Keratinocyte (primary cell): Measurements from ENCODE around the gene SMYD2.

Experiments
- EZH2 ChIP-seq: IDR thresholded peaks from one replicate; pipeline ENCODE4 v1.6.1; 2012; ENCODE audit warnings: inconsistent platforms, mild to moderate bottlenecking, low read length, moderate library complexity
- TF ChIP-seq, protein P1 (sequence below), 3 experiments: IDR thresholded peaks in 1 of 3; conservative IDR thresholded peaks in 1 of 3; optimal IDR thresholded peaks in 1 of 3; 2 replicates in 2 of 3; 3 replicates in 1 of 3; pipeline versions ENCODE3 to v1.5.1; 2011; ENCODE audit warnings: low read length in 3 of 3, mild to moderate bottlenecking in 3 of 3, moderate library complexity in 2 of 3, control low read depth in 1 of 3, inconsistent platforms in 1 of 3; ENCODE audit not compliant: insufficient read depth in 2 of 3; ENCODE audit errors: extremely low read depth in 1 of 3

GRCh38 chr1:214247501-214248041 lies 33.4 kb upstream of the SMYD2 start:
- TF ChIP-seq, protein P1, sequence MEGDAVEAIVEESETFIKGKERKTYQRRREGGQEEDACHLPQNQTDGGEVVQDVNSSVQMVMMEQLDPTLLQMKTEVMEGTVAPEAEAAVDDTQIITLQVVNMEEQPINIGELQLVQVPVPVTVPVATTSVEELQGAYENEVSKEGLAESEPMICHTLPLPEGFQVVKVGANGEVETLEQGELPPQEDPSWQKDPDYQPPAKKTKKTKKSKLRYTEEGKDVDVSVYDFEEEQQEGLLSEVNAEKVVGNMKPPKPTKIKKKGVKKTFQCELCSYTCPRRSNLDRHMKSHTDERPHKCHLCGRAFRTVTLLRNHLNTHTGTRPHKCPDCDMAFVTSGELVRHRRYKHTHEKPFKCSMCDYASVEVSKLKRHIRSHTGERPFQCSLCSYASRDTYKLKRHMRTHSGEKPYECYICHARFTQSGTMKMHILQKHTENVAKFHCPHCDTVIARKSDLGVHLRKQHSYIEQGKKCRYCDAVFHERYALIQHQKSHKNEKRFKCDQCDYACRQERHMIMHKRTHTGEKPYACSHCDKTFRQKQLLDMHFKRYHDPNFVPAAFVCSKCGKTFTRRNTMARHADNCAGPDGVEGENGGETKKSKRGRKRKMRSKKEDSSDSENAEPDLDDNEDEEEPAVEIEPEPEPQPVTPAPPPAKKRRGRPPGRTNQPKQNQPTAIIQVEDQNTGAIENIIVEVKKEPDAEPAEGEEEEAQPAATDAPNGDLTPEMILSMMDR (optimal IDR thresholded peaks at IDR 0.05 in 1 of 3, IDR thresholded peaks at IDR 0.05 in 1 of 3, conservative IDR thresholded peaks at IDR 0.05 in 1 of 3; ENCODE audit: extremely low read depth in 1 of 3, insufficient read depth in 2 of 3, low read length in 3 of 3), result no peak
- no peak for TF ChIP-seq EZH2
